ENCODE measurements around the gene SH3PXD2A.

The SH3PXD2A gene

GRCh38 chr10:103548581-103549348 lies 306.6 kb downstream of the SH3PXD2A start:
- H3K4me1 ChIP-seq (ENCODE audit: control insufficient read depth, insufficient read depth, low read length) = no peaks in the 10 kb centered on the region
- peaks cover 67% of the 10 kb centered on the region for H3K27me3 ChIP-seq (replicated peaks; ENCODE audit: control insufficient read depth, insufficient read depth, low read length)
- no peak for DNase-seq (ENCODE audit: low read depth)
- H3K9ac ChIP-seq (ENCODE audit: low read length) = no peak overlapping the region
- no peaks in the 10 kb centered on the region for H3K36me3 ChIP-seq (ENCODE audit: control insufficient read depth, insufficient read depth, low read length, severe bottlenecking)
- no peaks in the 10 kb centered on the region for H3K9me3 ChIP-seq (ENCODE audit: control insufficient read depth, low read length)
- H3K4me3 ChIP-seq (ENCODE audit: low read length) = no peak overlapping the region

- Histone ChIP-seq H3K27me3 (replicated peaks; ENCODE audit: control insufficient read depth, insufficient read depth, low read length) (peaks cover 68% of the 10 kb centered on the region), H3K9me3 (ENCODE audit: control insufficient read depth, low read length) (no peaks in the 10 kb centered on the region), H3K4me1 (ENCODE audit: control insufficient read depth, insufficient read depth, low read length) (peaks cover 1% of the 10 kb centered on the region), H3K4me3 (ENCODE audit: low read length) (no peak overlapping the region), H3K9ac (ENCODE audit: low read length) (no peak overlapping the region), H3K36me3 (ENCODE audit: control insufficient read depth, insufficient read depth, low read length, severe bottlenecking) (no peaks in the 10 kb centered on the region)
- no peak for DNase-seq (ENCODE audit: low read depth)
Observed at GRCh38 chr10:103548006-103548405, 307.4 kb downstream of the SH3PXD2A start.

- no peaks in the 10 kb centered on the region for H3K9me3 ChIP-seq (ENCODE audit: control insufficient read depth, low read length)
- no peak overlapping the region for H3K9ac ChIP-seq (ENCODE audit: low read length)
- H3K36me3 ChIP-seq (ENCODE audit: control insufficient read depth, insufficient read depth, low read length, severe bottlenecking) = no peaks in the 10 kb centered on the region
- no peak for DNase-seq (ENCODE audit: low read depth)
- no peak overlapping the region for H3K4me3 ChIP-seq (ENCODE audit: low read length)
- H3K27me3 ChIP-seq (replicated peaks; ENCODE audit: control insufficient read depth, insufficient read depth, low read length) = peaks cover 62% of the 10 kb centered on the region
- H3K4me1 ChIP-seq (ENCODE audit: control insufficient read depth, insufficient read depth, low read length) = peaks cover 3% of the 10 kb centered on the region
Observed at GRCh38 chr10:103547391-103547946, 307.9 kb downstream of the SH3PXD2A start.

GRCh38 chr10:103546401-103546800 lies 309.0 kb downstream of the SH3PXD2A start:
- H3K36me3 ChIP-seq (ENCODE audit: control insufficient read depth, insufficient read depth, low read length, severe bottlenecking) = no peaks in the 10 kb centered on the region
- peaks cover 3% of the 10 kb centered on the region for H3K4me1 ChIP-seq (ENCODE audit: control insufficient read depth, insufficient read depth, low read length)
- H3K9me3 ChIP-seq (ENCODE audit: control insufficient read depth, low read length) = no peaks in the 10 kb centered on the region
- no peak overlapping the region for H3K4me3 ChIP-seq (ENCODE audit: low read length)
- H3K9ac ChIP-seq (ENCODE audit: low read length) = no peak overlapping the region
- no peak for DNase-seq (ENCODE audit: low read depth)
- H3K27me3 ChIP-seq (replicated peaks; ENCODE audit: control insufficient read depth, insufficient read depth, low read length) = peaks cover 58% of the 10 kb centered on the region

- Histone ChIP-seq H3K4me3 (ENCODE audit: low read length) (no peak overlapping the region), H3K9me3 (ENCODE audit: control insufficient read depth, low read length) (no peaks in the 10 kb centered on the region), H3K36me3 (ENCODE audit: control insufficient read depth, insufficient read depth, low read length, severe bottlenecking) (no peaks in the 10 kb centered on the region), H3K4me1 (ENCODE audit: control insufficient read depth, insufficient read depth, low read length) (peaks cover 3% of the 10 kb centered on the region), H3K9ac (ENCODE audit: low read length) (no peak overlapping the region), H3K27me3 (replicated peaks; ENCODE audit: control insufficient read depth, insufficient read depth, low read length) (peaks cover 61% of the 10 kb centered on the region)
- no peak for DNase-seq (ENCODE audit: low read depth)
Observed at GRCh38 chr10:103545771-103546281, 309.6 kb downstream of the SH3PXD2A start.

GRCh38 chr10:103545366-103545765 lies 310.0 kb downstream of the SH3PXD2A start:
- Histone ChIP-seq H3K9ac (ENCODE audit: low read length) (no peak overlapping the region), H3K27me3 (replicated peaks; ENCODE audit: control insufficient read depth, insufficient read depth, low read length) (peaks cover 61% of the 10 kb centered on the region), H3K4me1 (ENCODE audit: control insufficient read depth, insufficient read depth, low read length) (peaks cover 3% of the 10 kb centered on the region), H3K9me3 (ENCODE audit: control insufficient read depth, low read length) (no peaks in the 10 kb centered on the region), H3K4me3 (ENCODE audit: low read length) (no peak overlapping the region), H3K36me3 (ENCODE audit: control insufficient read depth, insufficient read depth, low read length, severe bottlenecking) (no peaks in the 10 kb centered on the region)
- no peak for DNase-seq (ENCODE audit: low read depth)

GRCh38 chr10:103544657-103545310 lies 310.6 kb downstream of the SH3PXD2A start:
- no peak overlapping the region for H3K9ac ChIP-seq (ENCODE audit: low read length)
- no peak overlapping the region for H3K4me3 ChIP-seq (ENCODE audit: low read length)
- no peak for DNase-seq (ENCODE audit: low read depth)
- no peaks in the 10 kb centered on the region for H3K36me3 ChIP-seq (ENCODE audit: control insufficient read depth, insufficient read depth, low read length, severe bottlenecking)
- H3K9me3 ChIP-seq (ENCODE audit: control insufficient read depth, low read length) = no peaks in the 10 kb centered on the region
- H3K4me1 ChIP-seq (ENCODE audit: control insufficient read depth, insufficient read depth, low read length) = peaks cover 3% of the 10 kb centered on the region
- peaks cover 61% of the 10 kb centered on the region for H3K27me3 ChIP-seq (replicated peaks; ENCODE audit: control insufficient read depth, insufficient read depth, low read length)
